ENCODE data around the gene MGAT4B. TPM values are rescaled to one million over a fixed set of nuclear protein-coding genes. Genes with fewer than 3 reads are reported as not detected.

MGAT4B gene
- total and polyA plus RNA-seq, 2 of the 13 experiments (the other 11 are each of a cell fraction or from before 2014, with no cell fraction given): 93.5 to 130 TPM

DNA sequence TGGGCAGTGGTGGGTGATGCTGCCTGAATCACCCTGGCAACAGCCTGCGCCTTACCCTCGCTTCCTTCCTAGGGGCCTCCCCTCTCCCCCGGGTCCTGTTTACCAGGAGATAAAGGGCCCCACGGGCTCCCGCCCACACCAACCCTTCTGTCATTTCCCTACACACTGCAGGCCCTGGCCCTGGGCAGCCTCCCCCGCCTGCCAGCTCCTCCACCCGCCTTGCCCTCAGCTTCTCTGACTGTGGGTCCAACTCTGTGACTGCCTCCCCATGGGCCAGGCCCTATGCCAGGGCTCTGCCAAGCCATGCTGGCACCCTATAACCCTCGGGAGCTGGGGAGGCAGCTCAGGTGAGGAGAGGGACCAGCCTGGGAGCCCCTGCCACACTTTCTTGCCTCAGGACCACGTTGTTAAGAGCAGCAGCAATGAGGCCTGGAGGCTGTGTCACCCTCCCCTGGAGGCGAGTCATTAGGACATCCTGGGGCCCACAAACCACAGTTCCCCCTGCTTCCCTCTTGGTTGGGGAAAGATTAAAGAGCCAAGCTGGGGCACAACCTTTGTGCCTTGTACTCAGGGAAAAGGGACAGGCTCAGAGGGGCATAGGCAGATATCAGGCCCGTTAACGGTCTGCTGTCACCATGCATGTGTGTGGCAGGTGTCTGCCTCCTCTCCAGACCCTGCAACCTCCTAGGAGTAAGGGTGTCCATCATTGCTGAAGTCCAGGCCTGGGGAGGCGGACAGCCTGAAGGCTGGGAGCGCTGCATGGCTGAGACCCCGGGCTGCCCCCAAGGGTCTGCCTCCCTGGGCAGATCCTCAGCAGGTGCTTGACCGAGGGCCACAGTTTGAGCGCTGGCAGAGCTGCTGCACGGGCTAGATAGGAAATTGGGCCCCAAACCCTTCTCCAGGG, 2.8 kb downstream of the MGAT4B start (continued):
- TF ChIP-seq, protein P1, sequence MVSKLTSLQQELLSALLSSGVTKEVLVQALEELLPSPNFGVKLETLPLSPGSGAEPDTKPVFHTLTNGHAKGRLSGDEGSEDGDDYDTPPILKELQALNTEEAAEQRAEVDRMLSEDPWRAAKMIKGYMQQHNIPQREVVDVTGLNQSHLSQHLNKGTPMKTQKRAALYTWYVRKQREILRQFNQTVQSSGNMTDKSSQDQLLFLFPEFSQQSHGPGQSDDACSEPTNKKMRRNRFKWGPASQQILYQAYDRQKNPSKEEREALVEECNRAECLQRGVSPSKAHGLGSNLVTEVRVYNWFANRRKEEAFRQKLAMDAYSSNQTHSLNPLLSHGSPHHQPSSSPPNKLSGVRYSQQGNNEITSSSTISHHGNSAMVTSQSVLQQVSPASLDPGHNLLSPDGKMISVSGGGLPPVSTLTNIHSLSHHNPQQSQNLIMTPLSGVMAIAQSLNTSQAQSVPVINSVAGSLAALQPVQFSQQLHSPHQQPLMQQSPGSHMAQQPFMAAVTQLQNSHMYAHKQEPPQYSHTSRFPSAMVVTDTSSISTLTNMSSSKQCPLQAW (CRISPR knock-in tag; IDR thresholded peaks at IDR 0.05): 0 out of 2 replicates have a peak, but pooled peaks have one; percentile 41
- TF ChIP-seq AGO2 (optimal IDR thresholded peaks at IDR 0.05; ENCODE audit: low read depth, low read length): peak; percentile 91
- TF ChIP-seq, protein P2, sequence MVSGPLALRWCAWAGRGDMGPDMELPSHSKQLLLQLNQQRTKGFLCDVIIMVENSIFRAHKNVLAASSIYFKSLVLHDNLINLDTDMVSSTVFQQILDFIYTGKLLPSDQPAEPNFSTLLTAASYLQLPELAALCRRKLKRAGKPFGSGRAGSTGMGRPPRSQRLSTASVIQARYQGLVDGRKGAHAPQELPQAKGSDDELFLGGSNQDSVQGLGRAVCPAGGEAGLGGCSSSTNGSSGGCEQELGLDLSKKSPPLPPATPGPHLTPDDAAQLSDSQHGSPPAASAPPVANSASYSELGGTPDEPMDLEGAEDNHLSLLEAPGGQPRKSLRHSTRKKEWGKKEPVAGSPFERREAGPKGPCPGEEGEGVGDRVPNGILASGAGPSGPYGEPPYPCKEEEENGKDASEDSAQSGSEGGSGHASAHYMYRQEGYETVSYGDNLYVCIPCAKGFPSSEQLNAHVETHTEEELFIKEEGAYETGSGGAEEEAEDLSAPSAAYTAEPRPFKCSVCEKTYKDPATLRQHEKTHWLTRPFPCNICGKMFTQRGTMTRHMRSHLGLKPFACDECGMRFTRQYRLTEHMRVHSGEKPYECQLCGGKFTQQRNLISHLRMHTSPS (CRISPR knock-in tag; IDR thresholded peaks at IDR 0.05; ENCODE audit: low read depth): 0 out of 2 replicates have a peak, but pooled peaks have one; percentile 26
- peak; percentile 25; the same call in 1 of the 2 replicates for TF ChIP-seq ZBTB38 (CRISPR knock-in tag; IDR thresholded peaks at IDR 0.05)
- 0 out of 2 replicates have a peak, but pooled peaks have one; percentile 20 for TF ChIP-seq SAFB2 (CRISPR knock-in tag; IDR thresholded peaks at IDR 0.05; ENCODE audit: borderline replicate concordance, low read depth)
- TF ChIP-seq, protein P3, sequence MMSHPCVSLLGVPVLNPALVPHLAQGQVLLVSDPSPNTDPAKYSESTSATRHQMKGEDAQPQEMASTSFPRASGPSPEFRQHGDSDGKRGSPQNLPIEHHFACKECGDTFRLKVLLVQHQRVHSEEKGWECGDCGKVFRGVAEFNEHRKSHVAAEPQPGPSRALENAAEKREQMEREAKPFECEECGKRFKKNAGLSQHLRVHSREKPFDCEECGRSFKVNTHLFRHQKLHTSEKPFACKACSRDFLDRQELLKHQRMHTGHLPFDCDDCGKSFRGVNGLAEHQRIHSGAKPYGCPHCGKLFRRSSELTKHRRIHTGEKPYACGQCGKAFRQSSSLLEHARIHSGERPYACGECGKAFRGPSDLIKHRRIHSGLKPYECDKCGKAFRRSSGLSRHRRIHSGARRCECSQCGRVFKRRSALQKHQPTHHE (CRISPR knock-in tag; IDR thresholded peaks at IDR 0.05; ENCODE audit: borderline replicate concordance): no peak
- TF ChIP-seq HIVEP1 (CRISPR knock-in tag; IDR thresholded peaks at IDR 0.05): 0 out of 2 replicates have a peak, but pooled peaks have one; percentile 42
- TF ChIP-seq, protein P4, sequence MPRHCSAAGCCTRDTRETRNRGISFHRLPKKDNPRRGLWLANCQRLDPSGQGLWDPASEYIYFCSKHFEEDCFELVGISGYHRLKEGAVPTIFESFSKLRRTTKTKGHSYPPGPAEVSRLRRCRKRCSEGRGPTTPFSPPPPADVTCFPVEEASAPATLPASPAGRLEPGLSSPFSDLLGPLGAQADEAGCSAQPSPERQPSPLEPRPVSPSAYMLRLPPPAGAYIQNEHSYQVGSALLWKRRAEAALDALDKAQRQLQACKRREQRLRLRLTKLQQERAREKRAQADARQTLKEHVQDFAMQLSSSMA (CRISPR knock-in tag; IDR thresholded peaks at IDR 0.05): 0 out of 2 replicates have a peak, but pooled peaks have one; percentile 23
- peak; percentile 20; the same call in 1 of the 2 replicates for TF ChIP-seq RXRA (CRISPR knock-in tag; IDR thresholded peaks at IDR 0.05)
- TF ChIP-seq PRPF4 (IDR thresholded peaks at IDR 0.05; ENCODE audit: low read depth, low read length, poor library complexity, severe bottlenecking): no peak
- TF ChIP-seq NONO (IDR thresholded peaks at IDR 0.05): no peak
- TF ChIP-seq NONO (CRISPR knock-in tag; conservative IDR thresholded peaks at IDR 0.05): 0 out of 2 replicates have a peak, but pooled peaks have one; percentile 34
- TF ChIP-seq ZC3H13 (CRISPR knock-in tag; IDR thresholded peaks at IDR 0.05): 0 out of 2 replicates have a peak, but pooled peaks have one; percentile 49
- TF ChIP-seq HOXA3 (CRISPR knock-in tag; IDR thresholded peaks at IDR 0.05): 0 out of 2 replicates have a peak, but pooled peaks have one; percentile 12
- TF ChIP-seq SALL2 (CRISPR knock-in tag; IDR thresholded peaks at IDR 0.05): 0 out of 2 replicates have a peak, but pooled peaks have one; percentile 32
- peak; percentile 68 for TF ChIP-seq ZBTB33 (CRISPR knock-in tag; IDR thresholded peaks at IDR 0.05)
- no peak for TF ChIP-seq KLF15 (CRISPR knock-in tag; IDR thresholded peaks at IDR 0.05; ENCODE audit: borderline replicate concordance)
- TF ChIP-seq ZBTB20 (CRISPR knock-in tag; IDR thresholded peaks at IDR 0.05; ENCODE audit: borderline replicate concordance, low read depth): no peak
- no peak for TF ChIP-seq FOXC1 (CRISPR knock-in tag; IDR thresholded peaks at IDR 0.05; ENCODE audit: borderline replicate concordance)

All from HepG2 (cell line).